Vagina (tissue), 2 donors: ENCODE measurements around the gene FPGS. TPM values are rescaled to one million over a fixed set of nuclear protein-coding genes. Genes with fewer than 3 reads are reported as not detected.

Experiments
- DNase-seq, 2 donors: peaks; one replicate each; pipeline ENCODE4 v3.0.0-alpha.2; 2017; ENCODE audit errors: extremely low spot score in 2 of 2
- H3K27ac ChIP-seq: fragments of 200-600 bp; sonication (generic); one replicate; pipeline ENCODE4 v1.5.1; 2019
- H3K27me3 ChIP-seq: fragments of 200-600 bp; sonication (generic); one replicate; pipeline ENCODE4 v1.5.1; 2019
- H3K36me3 ChIP-seq, 2 donors: fragments of 200-600 bp; sonication (generic); one replicate each; pipeline ENCODE4 v1.5.1; 2017 to 2019
- H3K4me1 ChIP-seq: fragments of 200-600 bp; sonication (generic); one replicate; pipeline ENCODE4 v1.5.1; 2019
- H3K4me3 ChIP-seq, 2 donors: fragments of 200-600 bp; sonication (generic); 1 replicate in 1 of 2; 2 replicates in 1 of 2; pipeline ENCODE4 v1.5.1; 2016 to 2019
- H3K9me3 ChIP-seq: fragments of 200-600 bp; sonication (generic); one replicate; pipeline ENCODE4 v1.5.1; 2019
- CTCF ChIP-seq, 3 experiments: fragments of 450-650 bp in 2 of 3; fragments of 200-600 bp in 1 of 3; sonication (generic) in 1 of 3; IDR thresholded peaks; one replicate each; pipeline ENCODE4 v1.5.1; 2017 to 2019; ENCODE audit warnings: antibody characterized with exemption in 3 of 3, mild to moderate bottlenecking in 2 of 3, moderate library complexity in 2 of 3
- POLR2A ChIP-seq, 2 donors: fragments of 450-650 bp; IDR thresholded peaks; one replicate each; pipeline ENCODE4 v1.6.1; 2017; ENCODE audit warnings: antibody characterized with exemption in 2 of 2, mild to moderate bottlenecking in 2 of 2, moderate library complexity in 2 of 2
- POLR2AphosphoS5 ChIP-seq, 2 donors: sonication (generic); formaldehyde crosslinking; IDR thresholded peaks; one replicate each; pipeline ENCODE4 v1.9.0; 2017; ENCODE audit warnings: antibody characterized with exemption in 2 of 2, mild to moderate bottlenecking in 2 of 2, low read depth in 1 of 2; ENCODE audit not compliant: insufficient read depth in 1 of 2
- intact Hi-C: fragments of 100-400 bp; cut with DNase I; formaldehyde crosslinking; loops from one replicate; pipeline ENCODE4 v1.15.1; 2023
- total RNA-seq: library from RNA; depleted of rRNA; stranded (reverse); fragments of >200 nt; gene quantifications from one replicate; pipeline ENCODE4 v1.2.3, GENCODE V29; 2016

The FPGS gene
- total RNA-seq, 1 donor from 2014 or later, result 99.7 TPM

DNA sequence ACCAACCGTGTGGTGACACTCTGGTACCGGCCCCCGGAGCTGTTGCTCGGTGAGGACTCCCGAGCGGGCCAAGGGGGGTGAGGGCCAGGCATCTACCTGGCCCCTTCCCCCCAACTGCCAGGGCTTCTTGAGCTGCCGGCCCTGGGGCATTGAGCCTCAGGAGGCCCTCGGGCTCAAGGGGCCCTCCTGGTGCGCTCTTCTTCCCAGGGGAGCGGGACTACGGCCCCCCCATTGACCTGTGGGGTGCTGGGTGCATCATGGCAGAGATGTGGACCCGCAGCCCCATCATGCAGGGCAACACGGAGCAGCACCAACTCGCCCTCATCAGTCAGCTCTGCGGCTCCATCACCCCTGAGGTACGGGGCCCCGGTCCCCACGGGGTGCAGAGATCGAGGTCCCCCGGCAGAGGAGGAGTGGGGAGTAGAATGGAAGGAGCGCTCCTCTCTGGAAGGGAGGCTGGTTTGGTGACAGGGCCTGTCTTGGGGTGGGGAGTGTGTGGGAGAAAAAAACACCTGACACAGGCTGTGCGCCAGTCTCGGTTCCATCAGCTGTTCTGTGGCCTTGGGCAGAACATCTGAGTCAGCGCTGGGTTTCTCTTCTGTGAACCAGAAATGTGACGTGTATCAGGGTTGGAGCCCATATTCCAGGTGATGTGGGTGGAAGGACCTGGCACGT lies 14.2 kb upstream of the FPGS start:
- no peaks in the 10 kb centered on the region for H3K9me3 ChIP-seq
- intact Hi-C loops, result loop anchor here (5.0 kb wide), 2 partner anchors 79 to 129 kb away; partner anchors contain the start of gene ST6GALNAC4
- TF ChIP-seq POLR2AphosphoS5 (IDR thresholded peaks at IDR 0.05; ENCODE audit: insufficient read depth in 1 of 2, low read depth in 1 of 2), result no peak
- no peak for TF ChIP-seq POLR2A (IDR thresholded peaks at IDR 0.05)
- no peak for TF ChIP-seq CTCF (IDR thresholded peaks at IDR 0.05)
- peaks cover 0 to 47% of the 10 kb centered on the region in 2 donors for H3K36me3 ChIP-seq
- H3K4me1 ChIP-seq, result peaks cover 50% of the 10 kb centered on the region
- no peak overlapping the region for H3K4me3 ChIP-seq
- no peak for DNase-seq
- H3K27me3 ChIP-seq, result no peaks in the 10 kb centered on the region
- H3K27ac ChIP-seq, result no peak overlapping the region

GRCh38 chr9:127789179-127789578 lies 13.5 kb upstream of the FPGS start:
- DNase-seq, result no peak
- intact Hi-C loops, result loop anchor here (5.0 kb wide), 2 partner anchors 78 to 128 kb away; partner anchors contain the start of gene ST6GALNAC4
- Histone ChIP-seq H3K27me3 (no peaks in the 10 kb centered on the region), H3K36me3 (peaks cover 0 to 47% of the 10 kb centered on the region in 2 donors), H3K9me3 (no peaks in the 10 kb centered on the region), H3K27ac (no peak overlapping the region), H3K4me1 (peaks cover 50% of the 10 kb centered on the region), H3K4me3 (no peak overlapping the region)
- TF ChIP-seq POLR2A (IDR thresholded peaks at IDR 0.05) (no peak), POLR2AphosphoS5 (IDR thresholded peaks at IDR 0.05; ENCODE audit: insufficient read depth in 1 of 2, low read depth in 1 of 2) (no peak), CTCF (IDR thresholded peaks at IDR 0.05) (no peak)

DNA sequence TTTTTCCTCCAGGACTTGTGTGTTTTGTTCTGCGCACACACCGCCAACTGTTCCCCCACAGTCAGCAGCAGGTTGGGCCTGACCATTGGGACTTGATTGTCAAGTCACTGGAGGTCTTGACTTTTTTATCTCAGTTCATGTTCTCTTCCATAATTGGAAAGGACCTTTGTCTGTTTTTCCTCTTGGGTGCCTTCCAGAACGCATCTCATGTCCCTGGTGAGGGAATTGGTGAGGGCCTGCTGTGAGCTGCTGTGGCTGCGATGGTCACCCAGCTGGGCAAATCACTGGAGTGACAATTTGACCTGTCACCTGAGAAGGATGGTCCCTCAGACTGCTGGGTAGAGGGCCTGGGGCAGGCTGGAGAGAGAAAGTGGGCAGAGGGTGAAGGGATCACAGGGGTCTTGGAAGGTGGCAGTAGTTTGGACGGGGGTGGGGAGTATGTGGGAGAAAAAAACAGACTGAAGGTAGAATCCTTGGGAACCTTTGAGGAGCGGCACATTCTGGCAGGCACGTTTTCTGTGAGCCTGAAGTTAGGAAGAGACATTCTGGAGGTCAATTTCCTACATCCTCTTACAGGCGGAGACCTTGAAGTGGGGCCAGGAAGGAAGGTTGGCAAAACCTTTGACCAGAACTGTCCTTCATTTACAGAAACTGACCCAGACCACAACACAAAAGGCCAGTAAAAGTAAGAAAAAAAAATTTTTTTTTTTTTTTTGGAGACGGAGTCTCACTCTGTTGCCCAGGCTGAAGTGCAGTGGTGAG lies 12.4 kb upstream of the FPGS start:
- Histone ChIP-seq H3K27ac (no peak overlapping the region), H3K4me1 (peaks cover 43% of the 10 kb centered on the region)
- intact Hi-C loops, result no loop called here

DNA sequence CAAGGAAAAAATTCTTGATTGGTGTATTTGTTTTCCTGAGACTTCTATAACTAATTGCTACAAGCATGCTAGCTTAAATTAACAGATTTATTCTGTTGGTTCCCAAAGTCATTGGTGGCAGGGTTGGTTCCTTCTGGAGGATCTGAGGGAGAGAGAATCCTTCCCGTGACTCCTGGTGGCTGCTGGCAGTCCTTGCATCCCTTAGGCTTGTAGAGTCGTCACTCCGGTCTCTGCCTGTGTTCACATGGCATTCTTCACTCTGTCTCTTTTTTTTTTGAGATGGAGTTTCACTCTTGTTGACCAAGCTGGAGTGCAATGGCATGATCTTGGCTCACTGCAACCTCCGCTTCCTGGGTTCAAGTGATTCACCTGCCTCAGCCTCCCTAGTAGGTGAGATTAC lies 11.6 kb upstream of the FPGS start:
- Histone ChIP-seq H3K9me3 (no peaks in the 10 kb centered on the region), H3K27ac (no peak overlapping the region), H3K4me1 (peaks cover 48% of the 10 kb centered on the region), H3K36me3 (peaks cover 0 to 47% of the 10 kb centered on the region in 2 donors), H3K4me3 (no peak overlapping the region), H3K27me3 (no peaks in the 10 kb centered on the region)
- TF ChIP-seq POLR2AphosphoS5 (IDR thresholded peaks at IDR 0.05; ENCODE audit: insufficient read depth in 1 of 2, low read depth in 1 of 2) (no peak), POLR2A (IDR thresholded peaks at IDR 0.05) (no peak), CTCF (IDR thresholded peaks at IDR 0.05) (no peak)
- intact Hi-C loops, result no loop called here
- no peak for DNase-seq

More for the DNA sequence above, 12.4 kb upstream of the FPGS start:
- Histone ChIP-seq H3K27me3 (no peaks in the 10 kb centered on the region), H3K9me3 (no peaks in the 10 kb centered on the region), H3K4me3 (no peak overlapping the region), H3K36me3 (peaks cover 0 to 47% of the 10 kb centered on the region in 2 donors)
- TF ChIP-seq POLR2A (IDR thresholded peaks at IDR 0.05), result no peak
- TF ChIP-seq POLR2AphosphoS5 (IDR thresholded peaks at IDR 0.05; ENCODE audit: insufficient read depth in 1 of 2, low read depth in 1 of 2), result no peak
- TF ChIP-seq CTCF (IDR thresholded peaks at IDR 0.05), result no peak
- DNase-seq, result no peak
